Measurements from ENCODE around the gene DNAH17.

Gene DNAH17

GRCh38 chr17:78450696-78451345 is 126.4 kb downstream of the DNAH17 start:
- intact Hi-C loops (cut with DNase I): no loop called here

GRCh38 chr17:78449983-78450595 is 127.1 kb downstream of the DNAH17 start:
- no peak for DNase-seq
- intact Hi-C loops (cut with DNase I): no loop called here

More at GRCh38 chr17:78450696-78451345, 126.4 kb downstream of the DNAH17 start:
- DNase-seq: no peak

DNA sequence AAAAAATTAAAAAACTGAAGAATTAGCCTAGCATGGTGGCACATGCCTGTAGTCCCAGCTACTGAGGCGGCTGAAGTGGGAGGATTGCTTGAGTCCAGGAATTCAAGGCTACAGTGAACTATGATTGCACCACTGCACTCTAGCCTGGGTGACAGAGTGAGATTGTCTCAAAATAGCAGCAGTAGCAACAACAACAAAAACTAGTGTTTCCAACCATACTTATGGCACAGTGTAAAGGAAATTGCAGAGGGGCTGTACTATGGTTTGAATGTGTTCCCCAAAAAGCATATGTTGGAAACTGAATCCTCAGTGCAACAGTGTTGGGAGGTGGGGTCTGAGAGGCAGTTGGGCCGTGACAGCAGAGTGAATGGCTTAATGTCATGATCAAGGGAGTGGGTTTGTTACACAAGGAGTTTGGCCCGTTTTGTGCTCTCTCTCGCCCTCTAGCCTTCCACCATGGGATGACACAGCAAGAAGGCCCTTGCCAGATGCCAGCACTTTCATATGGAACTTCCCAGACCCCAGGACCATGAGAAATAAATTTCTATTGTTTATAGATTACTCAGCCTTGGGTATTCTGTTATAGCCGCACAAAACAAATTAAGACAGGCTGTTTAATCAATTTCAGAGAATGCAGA is 128.7 kb downstream of the DNAH17 start:
- DNase-seq: no peak
- intact Hi-C loops (cut with DNase I): no loop called here

- intact Hi-C loops (cut with DNase I): no loop called here
- DNase-seq: no peak
These were observed 130.4 kb downstream of the DNAH17 start for GRCh38 chr17:78446833-78447232.

GRCh38 chr17:78444392-78444791 is 132.8 kb downstream of the DNAH17 start:
- no peak for DNase-seq
- intact Hi-C loops (cut with DNase I): no loop called here

DNA sequence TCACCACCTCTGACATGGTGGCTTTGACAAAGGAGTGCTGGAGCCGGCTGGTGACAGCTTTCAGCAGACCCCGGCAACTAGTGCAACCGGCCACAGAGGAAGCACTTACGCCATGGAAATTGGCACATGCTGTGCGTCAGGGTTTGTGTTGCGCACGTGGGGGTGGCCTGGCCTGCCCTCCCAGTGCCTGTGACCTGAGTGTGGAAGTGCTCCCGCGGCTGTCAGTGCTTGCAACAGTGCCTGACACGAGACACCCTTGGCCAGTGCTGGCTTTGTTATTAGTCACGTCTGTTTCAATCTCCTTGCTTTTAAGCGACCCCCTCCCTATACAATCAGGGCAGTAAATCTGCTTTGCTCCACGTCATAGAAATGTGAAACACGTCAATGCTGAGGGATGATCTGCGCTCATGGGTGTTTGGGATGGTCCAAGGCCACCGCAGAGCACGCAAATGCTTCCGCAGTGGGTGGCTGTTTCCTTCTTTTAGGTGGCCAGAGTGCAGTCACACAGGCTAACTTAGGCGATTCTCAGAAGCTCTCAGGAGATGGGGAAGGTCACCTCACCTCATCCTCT is 134.5 kb downstream of the DNAH17 start:
- peak in 10 of 42 donors; percentile 19 to 82 (median 42) for DNase-seq
- intact Hi-C loops (cut with DNase I): no loop called here

DNA sequence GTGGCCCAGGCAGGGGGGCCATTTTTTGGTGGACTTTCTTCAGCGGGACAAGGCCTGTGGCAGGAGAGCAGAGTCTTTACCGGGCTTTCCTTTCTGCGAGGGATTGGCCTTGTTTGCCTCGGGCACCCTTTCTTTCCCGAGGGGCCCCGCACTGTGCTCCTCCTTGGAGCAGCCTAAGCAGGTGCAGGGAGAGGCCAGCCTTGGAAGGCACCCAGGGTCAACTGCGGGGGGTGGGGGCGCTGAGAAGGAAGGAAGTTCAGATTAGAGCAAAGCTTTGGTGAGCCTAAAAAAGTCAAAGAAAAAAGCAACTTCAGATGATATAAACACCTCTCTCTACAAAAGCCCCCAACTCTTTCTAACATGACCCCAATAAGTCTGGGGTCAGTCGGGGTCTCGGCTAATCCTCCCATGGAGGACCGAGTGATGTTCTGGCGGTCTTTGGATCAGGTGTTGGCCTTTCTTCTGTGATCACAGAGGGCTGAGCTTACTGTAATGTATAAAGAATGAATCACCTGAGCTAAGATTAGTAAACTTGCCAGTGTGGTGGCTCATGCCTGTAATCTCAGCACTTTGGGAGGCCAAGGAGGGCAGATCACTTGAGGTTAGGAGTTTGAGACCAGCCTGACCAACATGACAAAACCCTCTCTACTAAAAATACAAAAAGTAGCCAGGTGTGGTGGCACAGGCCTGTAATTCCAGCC is 135.8 kb downstream of the DNAH17 start:
- intact Hi-C loops (cut with DNase I): no loop called here
- no peak for DNase-seq

DNA sequence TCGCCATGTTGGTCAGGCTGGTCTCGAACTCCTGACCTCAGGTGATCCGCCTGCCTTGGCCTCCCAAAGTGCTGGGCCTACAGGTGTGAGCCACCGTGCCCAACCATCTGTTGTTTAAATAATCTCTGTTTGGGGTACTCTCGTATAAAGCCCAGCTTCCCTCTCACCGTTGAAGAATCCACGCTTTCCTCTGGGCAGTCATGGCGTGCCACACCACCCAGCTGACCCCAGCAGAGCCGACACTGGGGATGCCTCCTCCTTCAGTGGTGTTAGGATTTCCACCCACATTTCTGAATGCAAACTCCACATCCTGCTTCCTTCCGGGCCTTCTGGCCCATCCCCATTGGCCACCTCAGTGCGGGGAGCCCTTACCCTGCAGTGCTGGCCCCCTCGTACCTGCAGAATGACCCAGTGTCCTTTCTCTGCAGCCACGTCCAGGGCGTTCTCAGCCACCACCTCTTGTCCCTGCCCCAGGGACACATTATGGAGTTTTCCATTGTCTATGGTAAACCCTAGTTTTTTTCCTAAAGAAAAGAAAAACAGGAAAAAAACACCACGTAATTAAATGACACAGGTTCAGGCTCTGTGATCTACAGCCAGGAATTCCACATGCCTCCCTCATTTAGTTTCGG is 138.4 kb downstream of the DNAH17 start:
- intact Hi-C loops (cut with DNase I): no loop called here
- DNase-seq: no peak

DNA sequence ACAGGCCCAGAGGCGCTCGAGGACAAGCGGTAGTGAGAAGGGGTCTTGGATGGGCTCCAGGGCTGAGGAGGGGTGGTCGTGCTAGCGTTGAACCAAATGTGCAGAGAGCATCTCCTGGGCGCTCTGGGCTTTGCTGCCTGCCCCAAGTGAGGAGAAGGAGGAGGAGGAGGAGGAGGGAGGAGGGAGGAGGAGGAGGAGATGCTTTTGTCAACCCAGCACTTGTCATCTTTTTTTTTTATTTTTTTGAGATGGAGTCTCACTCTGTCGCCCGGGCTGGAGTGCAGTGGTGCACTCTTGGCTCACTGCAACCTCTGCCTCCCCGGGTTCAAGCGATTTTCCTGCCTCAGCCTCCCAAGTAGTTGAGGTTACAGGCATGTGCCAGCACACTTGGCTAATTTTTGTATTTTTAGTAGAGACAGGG is 138.9 kb downstream of the DNAH17 start:
- no peak for DNase-seq
- intact Hi-C loops (cut with DNase I): no loop called here

DNA sequence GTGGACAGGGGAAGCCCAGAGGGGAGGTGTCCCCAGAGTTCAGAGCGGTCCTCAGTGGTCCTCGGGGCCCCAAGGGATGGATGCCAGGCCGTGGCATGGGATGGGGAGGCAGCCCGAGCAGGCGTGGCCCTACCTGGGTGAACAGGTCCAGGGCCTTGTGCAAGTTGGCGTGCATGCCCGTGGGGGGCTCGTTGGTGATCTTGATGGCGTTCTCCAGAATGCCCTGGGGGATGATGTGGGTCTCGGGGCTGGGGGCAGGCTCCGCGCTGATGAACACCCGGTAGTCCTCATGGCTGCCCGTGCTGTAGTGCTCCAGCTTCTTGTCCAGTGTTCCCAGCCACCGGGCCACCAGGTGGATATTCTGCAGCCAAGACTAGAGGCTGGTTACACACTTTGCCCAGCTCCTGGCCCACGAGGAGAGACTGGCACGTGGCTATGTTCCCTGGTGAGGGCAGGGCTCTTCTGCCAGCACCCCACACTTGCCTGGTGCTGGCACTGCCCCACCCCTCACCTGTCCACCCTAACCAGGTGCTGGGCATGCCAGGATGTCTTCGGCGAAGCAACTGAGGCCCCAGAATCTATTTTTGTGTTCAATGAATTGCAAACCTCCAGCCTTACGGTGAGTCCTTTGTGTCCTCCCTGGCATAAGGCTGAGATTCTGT is 139.6 kb downstream of the DNAH17 start:
- DNase-seq: no peak
- intact Hi-C loops (cut with DNase I): no loop called here

- intact Hi-C loops (cut with DNase I): no loop called here
- DNase-seq: no peak
These were observed 141.7 kb downstream of the DNAH17 start for GRCh38 chr17:78435330-78436005.

- DNase-seq: no peak
- intact Hi-C loops (cut with DNase I): no loop called here
These were observed 142.5 kb downstream of the DNAH17 start for GRCh38 chr17:78434455-78435329.

DNA sequence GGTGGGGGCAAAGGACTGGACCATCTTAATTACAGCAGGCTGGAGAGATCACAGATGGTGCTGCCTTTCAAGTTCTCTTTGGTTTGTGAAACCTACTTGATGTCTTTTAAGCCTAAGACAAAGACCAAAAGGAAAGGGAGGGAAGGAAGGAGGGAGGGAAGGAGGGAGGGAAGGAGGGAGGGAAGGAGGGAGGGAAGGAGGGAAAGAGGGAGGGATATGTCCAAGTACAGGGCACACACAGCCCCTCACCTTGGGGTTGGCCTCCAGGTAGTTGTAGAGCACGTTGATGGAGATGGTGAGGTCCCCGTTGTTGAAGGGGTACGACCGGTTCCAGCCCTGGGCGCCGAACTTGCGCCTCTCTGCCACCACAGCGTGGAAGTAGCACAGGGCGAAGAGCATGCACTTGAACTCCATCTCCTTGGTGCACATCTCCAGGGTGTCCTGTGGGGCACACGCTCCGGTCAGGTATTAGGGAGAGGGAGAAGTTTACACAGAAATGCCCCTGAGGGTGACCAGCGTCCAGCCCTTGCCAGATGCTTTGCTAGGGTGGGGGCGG is 143.3 kb downstream of the DNAH17 start:
- intact Hi-C loops (cut with DNase I): no loop called here

GRCh38 chr17:78433013-78433727 is 144.0 kb downstream of the DNAH17 start:
- intact Hi-C loops (cut with DNase I): no loop called here
- no peak for DNase-seq

More for the DNA sequence above, 143.3 kb downstream of the DNAH17 start:
- no peak for DNase-seq

- peak; percentile 51 to 95 (median 85) for DNase-seq
- intact Hi-C loops (cut with DNase I): no loop called here
These were observed 144.8 kb downstream of the DNAH17 start for GRCh38 chr17:78432226-78433012.

DNA sequence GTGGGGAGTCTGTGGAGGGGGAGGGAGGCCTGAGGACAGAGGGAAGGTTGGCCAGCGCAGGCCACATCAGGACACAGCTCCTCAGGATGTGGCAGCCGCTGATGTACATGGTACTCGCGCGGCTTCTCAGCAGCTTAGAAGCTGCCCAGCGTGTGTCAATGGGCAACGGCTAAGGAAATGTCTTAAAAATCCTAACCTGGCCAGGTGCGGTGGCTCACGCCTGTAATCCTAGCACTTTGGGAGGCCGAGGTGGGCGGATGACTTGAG is 145.6 kb downstream of the DNAH17 start:
- no peak for DNase-seq
- intact Hi-C loops (cut with DNase I): no loop called here
